Naive B cell (primary cell): ENCODE results near the gene BICD2. TPM values are rescaled to one million over a fixed set of nuclear protein-coding genes. Genes with fewer than 3 reads are reported as not detected.
A peak's percentile ranks its signal among the peaks of the same experiment; 100 is the strongest.
"Not testable (repeated sequence)": the region's sequence is repeated elsewhere in the genome, so short reads cannot be mapped to it uniquely, and the experiment has no call there.

Source experiments
- ATAC-seq, 2 donors: fragments of 150-1000 bp; cut with Tn5 transposase; 2 replicates each; pipeline ENCODE4 v1.10.0; 2021; ENCODE audit warnings: low read depth in 2 of 2, mild to moderate bottlenecking in 2 of 2, moderate library complexity in 2 of 2
- DNase-seq: peaks from one replicate; pipeline ENCODE4 v3.0.0; 2022
- H3K27ac Mint-ChIP-seq, 6 donors: one replicate each; pipeline ENCODE4 v1.8.0; 2020 to 2022; ENCODE audit warnings: mild to moderate bottlenecking in 6 of 6, mixed read lengths in 6 of 6, moderate library complexity in 5 of 6, inconsistent platforms in 2 of 6
- H3K27me3 Mint-ChIP-seq, 3 donors: one replicate each; pipeline ENCODE4 v1.8.0; 2021 to 2022; ENCODE audit warnings: mixed read lengths in 3 of 3, mild to moderate bottlenecking in 1 of 3
- H3K36me3 Mint-ChIP-seq, 2 donors: one replicate each; pipeline ENCODE4 v1.8.0; 2020 to 2022; ENCODE audit warnings: mixed read lengths in 2 of 2, inconsistent platforms in 1 of 2, mild to moderate bottlenecking in 1 of 2
- H3K4me1 Mint-ChIP-seq, 3 donors: one replicate each; pipeline ENCODE4 v1.8.0; 2020 to 2022; ENCODE audit warnings: mixed read lengths in 3 of 3, inconsistent platforms in 1 of 3, mild to moderate bottlenecking in 1 of 3, moderate library complexity in 1 of 3
- H3K4me3 Mint-ChIP-seq, 8 donors: one replicate each; pipeline ENCODE4 v1.8.0; 2020 to 2022; ENCODE audit warnings: mild to moderate bottlenecking in 8 of 8, mixed read lengths in 8 of 8, moderate library complexity in 8 of 8, inconsistent platforms in 2 of 8
- H3K9me3 Mint-ChIP-seq, 7 donors: one replicate each; pipeline ENCODE4 v1.8.0; 2020 to 2022; ENCODE audit warnings: mixed read lengths in 7 of 7, mild to moderate bottlenecking in 5 of 7, inconsistent platforms in 2 of 7, moderate library complexity in 1 of 7
- polyA plus RNA-seq, 6 donors: library from polyadenylated mRNA; unstranded; fragments of 300-500 nt; fragmentation: Illumina TruSeq; gene quantifications; one replicate each; pipeline ENCODE4 v1.2.3, GENCODE V29; 2021; ENCODE audit warnings: low read depth in 6 of 6

The BICD2 gene
- 10 to 100 TPM in 5 of 6 donors, 1 to 10 TPM in 1; 4.3 to 41.8 (median 29.6) TPM for polyA plus RNA-seq

- Mint-ChIP-seq H3K36me3 (no peaks in the 10 kb centered on the region), H3K4me3 (peak within 1 kb of the TSS; percentile 90 to 100 (median 100)), H3K27ac (peak within 1 kb of the TSS; percentile 95 to 99 (median 98)), H3K27me3 (no peaks in the 10 kb centered on the region), H3K9me3 (no peaks in the 10 kb centered on the region), H3K4me1 (peaks cover 52 to 68% (median 61%) of the 10 kb centered on the region in 3 donors)
- DNase-seq (no peak), ATAC-seq (peak in 1 of 2 donors; percentile 0)
These were observed at the start of gene BICD2 for GRCh38 chr9:92764381-92764987. Gene BICD2 (minus strand): TSS chr9:92764833. CDS start chr9:92764744, 89 bp downstream.

GRCh38 chr9:92809629-92810326, 45.1 kb upstream of the BICD2 start:
- not testable (repeated sequence) for ATAC-seq, H3K36me3 Mint-ChIP-seq, DNase-seq, H3K9me3 Mint-ChIP-seq
- Mint-ChIP-seq H3K27me3 (peaks cover 22 to 54% (median 53%) of the 10 kb centered on the region in 3 donors), H3K4me3 (peak overlapping the region; percentile 66 to 93 (median 88)), H3K4me1 (peaks cover 4 to 11% (median 10%) of the 10 kb centered on the region in 3 donors), H3K27ac (peak overlapping the region in 2 of 6 donors; percentile 15 to 65)

GRCh38 chr9:92808726-92809451, 44.3 kb upstream of the BICD2 start:
- ATAC-seq (peak; percentile 62 to 65), DNase-seq (peak; percentile 55)
- peaks cover 13 to 47% (median 46%) of the 10 kb centered on the region in 3 donors for H3K27me3 Mint-ChIP-seq
- peaks cover 4 to 11% (median 10%) of the 10 kb centered on the region in 3 donors for H3K4me1 Mint-ChIP-seq
- H3K27ac Mint-ChIP-seq: peak overlapping the region in 2 of 6 donors; percentile 44 to 65
- no peaks in the 10 kb centered on the region for H3K36me3 Mint-ChIP-seq
- peak overlapping the region; percentile 32 to 93 (median 88) for H3K4me3 Mint-ChIP-seq
- no peaks in the 10 kb centered on the region for H3K9me3 Mint-ChIP-seq

- ATAC-seq: peak; percentile 37 to 44
- Mint-ChIP-seq H3K4me1 (peaks cover 4 to 11% (median 10%) of the 10 kb centered on the region in 3 donors), H3K4me3 (peak overlapping the region; percentile 32 to 93 (median 88)), H3K9me3 (no peaks in the 10 kb centered on the region), H3K27me3 (peaks cover 8 to 39% (median 39%) of the 10 kb centered on the region in 3 donors), H3K36me3 (no peaks in the 10 kb centered on the region), H3K27ac (no peak overlapping the region)
- DNase-seq: peak; percentile 24
These were observed 43.4 kb upstream of the BICD2 start for GRCh38 chr9:92807757-92808725.

GRCh38 chr9:92807031-92807756, 42.6 kb upstream of the BICD2 start:
- Mint-ChIP-seq H3K4me3 (peak overlapping the region; percentile 9 to 89 (median 66)), H3K36me3 (no peaks in the 10 kb centered on the region), H3K9me3 (no peaks in the 10 kb centered on the region), H3K27ac (peak overlapping the region in 1 of 6 donors; percentile 35), H3K27me3 (peaks cover 8 to 39% (median 39%) of the 10 kb centered on the region in 3 donors), H3K4me1 (peaks cover 4 to 11% (median 10%) of the 10 kb centered on the region in 3 donors)
- DNase-seq: no peak
- ATAC-seq: no peak

- no peak overlapping the region for H3K27ac Mint-ChIP-seq
- peaks cover 8 to 28% (median 22%) of the 10 kb centered on the region in 3 donors for H3K27me3 Mint-ChIP-seq
- no peak overlapping the region for H3K4me3 Mint-ChIP-seq
- ATAC-seq: no peak
- no peak for DNase-seq
- H3K36me3 Mint-ChIP-seq: no peaks in the 10 kb centered on the region
- peaks cover 4 to 8% (median 7%) of the 10 kb centered on the region in 3 donors for H3K4me1 Mint-ChIP-seq
- H3K9me3 Mint-ChIP-seq: no peaks in the 10 kb centered on the region
These were observed 40.1 kb upstream of the BICD2 start for GRCh38 chr9:92804727-92805126.

- H3K27me3 Mint-ChIP-seq: peaks cover 17 to 51% (median 32%) of the 10 kb centered on the region in 3 donors
- peaks cover 0 to 1% (median 0%) of the 10 kb centered on the region in 7 donors for H3K9me3 Mint-ChIP-seq
- no peaks in the 10 kb centered on the region for H3K4me1 Mint-ChIP-seq
- DNase-seq (no peak), ATAC-seq (no peak)
- H3K4me3 Mint-ChIP-seq: no peak overlapping the region
- no peak overlapping the region for H3K27ac Mint-ChIP-seq
- no peaks in the 10 kb centered on the region for H3K36me3 Mint-ChIP-seq
These were observed 33.7 kb upstream of the BICD2 start for GRCh38 chr9:92798358-92798757.

GRCh38 chr9:92796337-92796804, 31.7 kb upstream of the BICD2 start:
- not testable (repeated sequence) for H3K36me3 Mint-ChIP-seq, H3K4me3 Mint-ChIP-seq
- peak overlapping the region in 1 of 6 donors; percentile 38 for H3K27ac Mint-ChIP-seq

GRCh38 chr9:92795598-92796336, 31.1 kb upstream of the BICD2 start:
- peaks cover 14 to 51% (median 37%) of the 10 kb centered on the region in 3 donors for H3K27me3 Mint-ChIP-seq
- no peaks in the 10 kb centered on the region for H3K36me3 Mint-ChIP-seq
- H3K4me3 Mint-ChIP-seq: no peak overlapping the region
- no peak for DNase-seq
- no peak overlapping the region for H3K27ac Mint-ChIP-seq
- ATAC-seq: no peak
- peaks cover 0 to 1% (median 0%) of the 10 kb centered on the region in 7 donors for H3K9me3 Mint-ChIP-seq
- H3K4me1 Mint-ChIP-seq: peaks cover 3 to 4% (median 3%) of the 10 kb centered on the region in 3 donors

More at GRCh38 chr9:92796337-92796804, 31.7 kb upstream of the BICD2 start:
- ATAC-seq, H3K4me1 Mint-ChIP-seq, DNase-seq, H3K9me3 Mint-ChIP-seq: not testable (repeated sequence)
- peaks cover 14 to 51% (median 32%) of the 10 kb centered on the region in 3 donors for H3K27me3 Mint-ChIP-seq

GRCh38 chr9:92795000-92795399, 30.4 kb upstream of the BICD2 start:
- Mint-ChIP-seq H3K9me3 (peaks cover 0 to 1% (median 0%) of the 10 kb centered on the region in 7 donors), H3K27me3 (peaks cover 14 to 48% (median 37%) of the 10 kb centered on the region in 3 donors), H3K27ac (no peak overlapping the region), H3K4me3 (no peak overlapping the region), H3K36me3 (no peaks in the 10 kb centered on the region), H3K4me1 (peaks cover 9 to 10% (median 10%) of the 10 kb centered on the region in 3 donors)
- DNase-seq (no peak), ATAC-seq (no peak)

GRCh38 chr9:92794426-92794825, 29.8 kb upstream of the BICD2 start:
- peaks cover 14 to 43% (median 35%) of the 10 kb centered on the region in 3 donors for H3K27me3 Mint-ChIP-seq
- H3K4me1 Mint-ChIP-seq: peaks cover 9 to 10% (median 10%) of the 10 kb centered on the region in 3 donors

More at GRCh38 chr9:92794426-92794825, 29.8 kb upstream of the BICD2 start:
- DNase-seq (no peak), ATAC-seq (no peak)
- H3K4me3 Mint-ChIP-seq: no peak overlapping the region
- H3K9me3 Mint-ChIP-seq: peaks cover 0 to 1% (median 0%) of the 10 kb centered on the region in 7 donors
- no peak overlapping the region for H3K27ac Mint-ChIP-seq
- H3K36me3 Mint-ChIP-seq: no peaks in the 10 kb centered on the region
